Endodermal cell (in vitro differentiated cells): ENCODE data around the gene UCK1. TPM values are rescaled to one million over a fixed set of nuclear protein-coding genes. Genes with fewer than 3 reads are reported as not detected.

Source experiments
- DNase-seq: peaks from one replicate; pipeline ENCODE4 v3.0.0-alpha.2; 2017
- H3K27ac ChIP-seq: 2 replicates; pipeline ENCODE4 v1.5.1; 2013; ENCODE audit warnings: mild to moderate bottlenecking, low read depth, low read length, moderate library complexity
- H3K27me3 ChIP-seq: 2 replicates; pipeline ENCODE4 v1.6.1; 2013; ENCODE audit warnings: mild to moderate bottlenecking, low read length, moderate library complexity; ENCODE audit not compliant: insufficient read depth, control insufficient read depth, poor library complexity, severe bottlenecking
- H3K36me3 ChIP-seq: 2 replicates; pipeline ENCODE4 v1.7.0; 2013; ENCODE audit warnings: mild to moderate bottlenecking, low read length, moderate library complexity; ENCODE audit not compliant: control insufficient read depth, insufficient read depth
- H3K4me1 ChIP-seq: one replicate; pipeline ENCODE4 v1.7.0; 2013; ENCODE audit warnings: low read length; ENCODE audit not compliant: control insufficient read depth, insufficient read depth
- H3K4me3 ChIP-seq: 2 replicates; pipeline ENCODE4 v1.5.1; 2013; ENCODE audit warnings: mild to moderate bottlenecking, low read length, moderate library complexity
- H3K9ac ChIP-seq: 2 replicates; pipeline ENCODE4 v1.6.1; 2013; ENCODE audit warnings: mild to moderate bottlenecking, low read length, moderate library complexity; ENCODE audit not compliant: poor library complexity, severe bottlenecking; ENCODE audit errors: extremely low read depth
- H3K9me3 ChIP-seq: 2 replicates; pipeline ENCODE4 v1.6.1; 2013; ENCODE audit warnings: mild to moderate bottlenecking, low read length, moderate library complexity; ENCODE audit not compliant: control insufficient read depth
- H3K27ac Mint-ChIP-seq: 2 replicates; pipeline ENCODE4 v1.8.0; 2020; ENCODE audit warnings: mixed read lengths
- H3K27me3 Mint-ChIP-seq: 2 replicates; pipeline ENCODE4 v1.8.0; 2021; ENCODE audit warnings: mild to moderate bottlenecking, mixed read lengths; ENCODE audit not compliant: insufficient read depth
- H3K36me3 Mint-ChIP-seq: 2 replicates; pipeline ENCODE4 v1.8.0; 2020; ENCODE audit warnings: low read depth, mixed read lengths
- H3K4me1 Mint-ChIP-seq: 2 replicates; pipeline ENCODE4 v1.8.0; 2020; ENCODE audit warnings: mixed read lengths
- H3K4me3 Mint-ChIP-seq: 2 replicates; pipeline ENCODE4 v1.8.0; 2020; ENCODE audit warnings: mild to moderate bottlenecking, moderate library complexity, mixed read lengths
- H3K9me3 Mint-ChIP-seq: 2 replicates; pipeline ENCODE4 v1.8.0; 2020; ENCODE audit warnings: mild to moderate bottlenecking, mixed read lengths
- WGBS, 2 experiments: methylation state at CpG; one replicate each; pipeline versions ENCODE4 v1.1.5 to v1.1.7; 2013; ENCODE audit warnings: missing lambda C conversion rate in 2 of 2, mixed read lengths in 1 of 2; ENCODE audit not compliant: insufficient coverage in 1 of 2, insufficient read length in 1 of 2; 5-methylcytosine and 5-hydroxymethylcytosine counted together
- total RNA-seq, 2 donors: library from RNA; stranded (reverse); fragmentation: NEBNext Ultra II Directional in 1 of 2; extraction: Animal tissue kit (Norgen Biotek cat#: 25700) in 1 of 2; gene quantifications; 2 replicates in 1 of 2; 3 replicates in 1 of 2; pipeline ENCODE4 v1.2.1, GENCODE V29; 2021
- TF ChIP-seq, protein P1 (sequence below): fragments of 200-600 bp; sonication (generic); conservative IDR thresholded peaks from 2 replicates; pipeline ENCODE4 v1.5.0; 2021; ENCODE audit warnings: antibody characterized with exemption, mild to moderate bottlenecking

The UCK1 gene
- total RNA-seq, 2 donors from 2014 or later: 37.9 to 42.9 TPM

GRCh38 chr9:131511880-131512279, 19.2 kb downstream of the UCK1 start:
- no peak overlapping the region for H3K4me3 Mint-ChIP-seq
- Histone ChIP-seq H3K4me3 (no peak overlapping the region), H3K9me3 (peaks cover 15% of the 10 kb centered on the region), H3K4me1 (no peaks in the 10 kb centered on the region), H3K9ac (no peak overlapping the region), H3K27ac (no peak overlapping the region), H3K27me3 (peaks cover 37% of the 10 kb centered on the region), H3K36me3 (peaks cover 85% of the 10 kb centered on the region)
- TF ChIP-seq, protein P1, sequence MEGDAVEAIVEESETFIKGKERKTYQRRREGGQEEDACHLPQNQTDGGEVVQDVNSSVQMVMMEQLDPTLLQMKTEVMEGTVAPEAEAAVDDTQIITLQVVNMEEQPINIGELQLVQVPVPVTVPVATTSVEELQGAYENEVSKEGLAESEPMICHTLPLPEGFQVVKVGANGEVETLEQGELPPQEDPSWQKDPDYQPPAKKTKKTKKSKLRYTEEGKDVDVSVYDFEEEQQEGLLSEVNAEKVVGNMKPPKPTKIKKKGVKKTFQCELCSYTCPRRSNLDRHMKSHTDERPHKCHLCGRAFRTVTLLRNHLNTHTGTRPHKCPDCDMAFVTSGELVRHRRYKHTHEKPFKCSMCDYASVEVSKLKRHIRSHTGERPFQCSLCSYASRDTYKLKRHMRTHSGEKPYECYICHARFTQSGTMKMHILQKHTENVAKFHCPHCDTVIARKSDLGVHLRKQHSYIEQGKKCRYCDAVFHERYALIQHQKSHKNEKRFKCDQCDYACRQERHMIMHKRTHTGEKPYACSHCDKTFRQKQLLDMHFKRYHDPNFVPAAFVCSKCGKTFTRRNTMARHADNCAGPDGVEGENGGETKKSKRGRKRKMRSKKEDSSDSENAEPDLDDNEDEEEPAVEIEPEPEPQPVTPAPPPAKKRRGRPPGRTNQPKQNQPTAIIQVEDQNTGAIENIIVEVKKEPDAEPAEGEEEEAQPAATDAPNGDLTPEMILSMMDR: no peak
- H3K27ac Mint-ChIP-seq: no peak overlapping the region
- H3K9me3 Mint-ChIP-seq: no peaks in the 10 kb centered on the region
- H3K36me3 Mint-ChIP-seq: peaks cover 48% of the 10 kb centered on the region
- no peak for DNase-seq
- 93 to 94% methylated on average over 4 to 6 of the region's 6 CpGs for WGBS, 2 experiments
- peaks cover 4% of the 10 kb centered on the region for H3K4me1 Mint-ChIP-seq
- peaks cover 12% of the 10 kb centered on the region for H3K27me3 Mint-ChIP-seq

DNA sequence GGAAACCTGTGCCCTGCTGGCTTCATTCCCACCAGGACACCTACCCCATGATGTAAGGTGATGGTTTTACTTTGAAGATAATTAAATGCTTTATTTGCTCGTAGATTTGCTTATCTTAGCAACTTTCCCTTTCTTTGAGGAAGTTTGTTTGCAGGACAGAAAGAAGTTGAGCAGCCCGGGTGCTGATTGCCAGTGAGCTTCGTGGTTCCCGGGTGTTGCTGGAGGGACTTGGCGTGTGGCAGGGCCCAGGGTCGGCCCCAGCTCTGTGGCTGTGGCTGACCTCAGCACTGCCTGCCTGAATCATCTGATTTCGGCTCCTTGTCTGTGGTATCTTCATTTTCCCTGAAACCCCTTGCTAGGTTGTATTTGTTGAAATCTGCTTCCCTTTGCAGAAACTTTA, 19.6 kb downstream of the UCK1 start:
- Histone ChIP-seq H3K36me3 (peaks cover 83% of the 10 kb centered on the region), H3K27me3 (peaks cover 37% of the 10 kb centered on the region), H3K27ac (no peak overlapping the region), H3K9ac (no peak overlapping the region), H3K4me3 (no peak overlapping the region), H3K4me1 (no peaks in the 10 kb centered on the region), H3K9me3 (peaks cover 13% of the 10 kb centered on the region)
- H3K4me1 Mint-ChIP-seq: peaks cover 4% of the 10 kb centered on the region
- TF ChIP-seq, protein P1: no peak
- DNase-seq: no peak
- peaks cover 12% of the 10 kb centered on the region for H3K27me3 Mint-ChIP-seq
- no peak overlapping the region for H3K4me3 Mint-ChIP-seq
- H3K27ac Mint-ChIP-seq: no peak overlapping the region
- 79 to 86% methylated on average over 1 to 7 of the region's 7 CpGs for WGBS, 2 experiments
- H3K36me3 Mint-ChIP-seq: peaks cover 51% of the 10 kb centered on the region
- H3K9me3 Mint-ChIP-seq: no peaks in the 10 kb centered on the region

DNA sequence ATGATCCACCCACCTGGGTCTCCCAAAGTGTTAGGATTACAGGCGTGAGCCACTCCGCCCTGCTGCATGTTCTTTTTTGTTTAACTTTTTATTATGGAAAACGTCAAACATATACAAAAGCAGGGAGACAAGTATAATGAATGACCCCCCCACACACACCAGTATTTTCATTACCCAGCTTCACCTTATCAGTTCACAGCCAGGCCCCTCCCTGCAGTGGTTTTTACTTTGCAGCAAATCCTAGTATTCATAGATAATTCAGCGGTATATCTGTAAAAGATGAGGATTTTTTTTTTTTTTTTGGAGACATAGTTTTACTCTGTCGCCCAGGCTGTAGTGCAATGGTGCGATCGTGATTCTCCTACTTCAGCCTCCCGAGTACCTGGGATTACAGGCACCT, 26.1 kb downstream of the UCK1 start:
- Histone ChIP-seq H3K4me1 (peaks cover 10% of the 10 kb centered on the region), H3K9ac (no peak overlapping the region), H3K27me3 (peaks cover 17% of the 10 kb centered on the region), H3K27ac (no peak overlapping the region), H3K9me3 (no peaks in the 10 kb centered on the region), H3K36me3 (peaks cover 43% of the 10 kb centered on the region), H3K4me3 (no peak overlapping the region)
- peaks cover 50% of the 10 kb centered on the region for H3K36me3 Mint-ChIP-seq
- no peak for DNase-seq
- peaks cover 15% of the 10 kb centered on the region for H3K4me1 Mint-ChIP-seq
- H3K4me3 Mint-ChIP-seq: no peak overlapping the region
- H3K27me3 Mint-ChIP-seq: peaks cover 9% of the 10 kb centered on the region
- no peak overlapping the region for H3K27ac Mint-ChIP-seq
- TF ChIP-seq, protein P1: no peak
- WGBS, 2 experiments: 92 to 100% methylated on average over 3 to 8 of the region's 8 CpGs
- H3K9me3 Mint-ChIP-seq: no peaks in the 10 kb centered on the region
